GM18870 (cell line): Measurements from ENCODE around the gene PPP4R1.

Experiments used
- ATAC-seq: cut with Tn5 transposase; IDR thresholded peaks from one replicate; pipeline ENCODE4 v1.9.1; 2021; ENCODE audit warnings: moderate library complexity; ENCODE audit not compliant: unreplicated experiment

The PPP4R1 gene

DNA sequence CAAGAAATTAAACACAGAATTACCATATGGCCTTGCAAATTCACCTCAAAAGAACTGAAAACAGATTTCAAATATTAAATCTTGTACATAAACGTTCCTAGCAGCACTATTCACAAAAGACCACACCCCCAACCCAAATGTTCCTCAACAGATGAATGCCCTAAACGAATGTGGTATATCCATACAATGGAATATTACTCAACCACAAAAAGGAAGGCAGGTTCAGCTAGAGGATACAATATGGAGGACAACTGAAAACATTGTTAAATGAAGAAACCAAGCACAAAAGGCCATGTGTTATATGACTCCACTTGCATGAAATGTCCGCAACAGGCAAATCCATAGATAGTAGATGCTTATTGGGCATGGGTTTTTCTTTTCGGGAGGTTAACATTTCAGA is 61.7 kb downstream of the PPP4R1 start:
- ATAC-seq: no peak

GRCh38 chr18:9552191-9552590 is 62.2 kb downstream of the PPP4R1 start:
- no peak for ATAC-seq

DNA sequence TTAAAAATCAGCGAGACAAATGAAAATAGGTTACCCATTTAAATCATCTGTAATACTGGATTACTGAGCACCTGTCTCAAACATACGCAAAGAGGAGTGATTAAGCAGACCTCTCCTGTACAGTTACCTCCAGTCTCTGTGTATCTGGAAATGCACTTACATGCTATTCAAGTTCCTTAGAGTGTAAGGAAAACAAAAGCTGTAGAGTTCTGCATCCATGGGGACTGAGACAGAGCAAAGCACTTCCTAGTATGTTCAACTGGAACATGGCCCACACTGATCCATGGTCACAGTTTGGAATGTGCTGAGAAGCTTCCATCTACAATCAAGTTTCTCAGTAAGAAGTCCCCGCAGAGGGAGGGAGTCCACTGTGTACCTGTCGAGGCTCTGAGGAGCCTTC is 63.9 kb downstream of the PPP4R1 start:
- no peak for ATAC-seq

- ATAC-seq: no peak
Observed at GRCh38 chr18:9549405-9549804, 65.0 kb downstream of the PPP4R1 start.

DNA sequence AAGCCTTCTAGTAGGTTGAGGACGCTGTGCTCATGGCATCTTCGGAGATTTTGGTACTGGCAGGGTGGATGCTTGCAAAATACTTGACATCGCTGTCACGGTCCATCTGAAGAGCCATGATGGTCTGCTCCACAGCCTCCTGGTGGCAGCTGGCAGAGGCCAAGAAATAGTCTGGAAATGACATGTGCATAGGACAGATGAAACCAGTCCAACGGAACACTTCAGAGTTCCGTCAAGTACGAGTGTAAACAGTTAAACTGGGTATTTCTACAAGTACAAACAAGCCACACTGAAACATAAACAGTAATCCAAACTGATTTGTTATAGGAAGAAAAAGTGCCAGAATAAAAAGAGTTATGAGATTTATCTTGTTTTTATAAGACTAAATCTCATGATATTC is 66.6 kb downstream of the PPP4R1 start:
- no peak for ATAC-seq

GRCh38 chr18:9546468-9546867 is 67.9 kb downstream of the PPP4R1 start:
- ATAC-seq: no peak

DNA sequence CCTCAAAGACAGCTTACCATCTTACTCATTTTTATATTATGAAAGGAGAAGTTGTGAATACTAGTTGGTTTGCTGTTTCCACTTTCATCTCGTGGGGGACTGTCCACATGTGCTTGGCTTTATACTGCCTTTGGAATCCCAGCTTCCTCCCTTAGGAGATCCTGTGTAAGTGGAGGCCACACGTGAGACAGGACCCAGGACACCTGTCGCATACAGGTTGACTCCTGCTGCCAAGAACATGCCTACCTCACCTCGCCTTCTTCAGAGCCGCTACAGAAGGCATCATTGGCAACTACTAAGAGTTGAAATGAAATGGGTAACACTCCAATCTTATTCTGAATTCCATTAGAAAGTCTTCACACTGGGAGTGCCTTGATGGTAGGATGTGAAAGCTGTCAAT is 69.3 kb downstream of the PPP4R1 start:
- no peak for ATAC-seq

DNA sequence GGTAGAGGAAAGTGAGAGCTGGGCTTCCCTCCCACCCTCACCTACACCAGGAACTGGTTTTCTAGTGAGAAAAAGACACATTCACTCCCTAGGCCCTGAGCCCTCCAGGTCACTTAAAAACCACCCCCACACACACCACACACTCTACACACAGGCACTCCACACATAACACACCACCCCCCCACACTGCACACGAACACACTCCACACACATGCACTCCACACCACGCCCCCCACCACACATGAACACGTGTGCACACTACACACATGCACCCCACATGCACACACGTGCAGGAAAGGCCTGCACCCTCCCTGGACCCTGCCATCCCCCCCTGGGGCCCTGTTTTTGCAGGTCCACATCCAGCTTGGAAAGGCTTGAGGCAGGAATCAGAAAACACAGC is 71.4 kb downstream of the PPP4R1 start:
- ATAC-seq: no peak

GRCh38 chr18:9539938-9540337 is 74.4 kb downstream of the PPP4R1 start:
- no peak for ATAC-seq

- ATAC-seq: no peak
Observed at GRCh38 chr18:9539283-9539682, 75.1 kb downstream of the PPP4R1 start.

- no peak for ATAC-seq
Observed at GRCh38 chr18:9537677-9538076, 76.7 kb downstream of the PPP4R1 start.

- no peak for ATAC-seq
Observed at GRCh38 chr18:9536354-9537152, 77.8 kb downstream of the PPP4R1 start.

DNA sequence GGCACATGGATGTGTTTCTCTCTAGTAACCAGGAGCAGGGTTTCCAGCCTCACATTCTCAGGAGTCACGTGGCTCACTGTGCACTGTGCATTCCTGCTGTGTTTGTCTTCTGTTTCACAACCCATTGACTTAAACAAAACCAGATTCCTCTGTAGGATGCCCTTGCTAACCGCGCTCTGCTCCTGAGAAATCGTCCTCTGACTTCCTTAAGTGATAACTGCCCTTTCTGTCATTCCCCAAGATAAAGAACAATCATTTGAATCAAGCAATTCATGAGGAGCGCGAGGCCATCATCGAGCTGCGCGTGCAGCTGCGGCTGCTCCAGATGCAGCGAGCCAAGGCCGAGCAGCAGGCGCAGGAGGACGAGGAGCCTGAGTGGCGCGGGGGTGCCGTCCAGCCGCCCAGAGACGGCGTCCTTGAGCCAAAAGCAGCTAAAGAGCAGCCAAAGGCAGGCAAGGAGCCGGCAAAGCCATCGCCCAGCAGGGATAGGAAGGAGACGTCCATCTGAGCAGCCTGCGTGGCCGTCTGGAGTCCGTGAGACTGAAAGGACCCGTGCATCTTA is 78.8 kb downstream of the PPP4R1 start:
- ATAC-seq: no peak

- ATAC-seq: no peak
Observed at GRCh38 chr18:9534844-9535243, 79.5 kb downstream of the PPP4R1 start.

DNA sequence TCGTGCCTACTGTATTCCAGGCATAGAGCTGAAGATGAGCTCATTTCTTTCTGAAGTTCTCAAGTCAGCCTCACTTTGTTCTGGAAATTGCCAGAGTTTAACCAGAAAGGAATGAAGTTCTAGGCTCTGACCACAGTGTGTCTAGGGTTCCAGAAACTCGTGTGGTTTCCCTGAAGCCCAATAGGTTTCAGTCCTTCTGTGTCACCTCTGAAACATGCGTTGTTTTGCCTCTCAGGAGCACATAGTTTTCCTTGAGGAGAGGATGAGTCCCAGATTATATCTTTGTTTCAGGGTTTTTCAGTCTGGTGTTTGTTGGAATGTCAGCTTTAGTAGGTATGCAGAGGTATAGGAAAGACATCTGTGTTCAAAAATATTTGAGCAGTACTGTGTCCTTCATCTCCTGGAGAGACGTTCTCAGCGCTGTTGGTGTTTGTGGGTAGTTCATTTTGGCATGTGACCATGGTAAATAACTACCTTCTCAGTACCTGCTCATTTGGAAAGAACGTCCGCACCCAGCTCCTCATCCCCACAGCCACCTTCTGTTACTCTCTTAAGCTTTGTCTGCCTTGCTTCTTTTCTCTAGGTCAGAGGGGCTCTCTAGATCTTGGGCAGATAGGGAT is 82.5 kb downstream of the PPP4R1 start:
- no peak for ATAC-seq

DNA sequence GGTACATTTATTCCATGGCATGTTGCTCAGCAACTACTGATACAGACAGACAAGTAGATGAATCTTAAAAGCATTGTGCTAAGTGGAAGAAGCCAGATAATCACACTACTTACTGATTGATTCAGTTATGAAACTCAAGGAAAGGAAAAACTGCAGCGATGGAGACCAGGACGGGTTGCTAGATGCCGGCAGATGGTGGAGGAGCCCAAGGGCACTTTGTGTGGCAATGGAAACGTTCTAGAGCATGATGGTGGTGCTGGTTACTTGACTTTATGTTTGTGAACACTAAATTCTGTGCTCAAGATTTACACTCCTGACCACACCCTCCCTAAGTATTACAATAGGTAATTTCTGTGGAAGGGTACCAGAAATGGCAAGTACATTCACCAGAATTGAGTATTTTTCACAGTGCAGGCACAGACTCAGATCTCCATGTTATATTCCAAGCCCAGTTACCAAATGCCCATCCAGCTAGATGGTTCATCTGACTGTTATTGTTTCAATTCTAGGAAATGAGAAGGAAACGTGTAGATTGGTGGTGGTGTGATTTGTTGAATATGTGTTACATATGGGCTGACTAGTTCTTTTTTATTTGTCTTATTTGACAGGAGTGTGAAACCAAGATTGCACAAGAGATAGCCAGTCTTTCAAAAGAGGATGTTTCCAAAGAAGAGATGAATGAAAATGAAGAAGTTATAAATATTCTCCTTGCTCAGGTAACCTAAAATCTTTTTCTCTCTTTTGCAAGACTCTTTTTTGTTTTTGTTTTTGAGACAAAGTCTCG is 83.9 kb downstream of the PPP4R1 start:
- no peak for ATAC-seq

GRCh38 chr18:9526458-9526857 is 87.9 kb downstream of the PPP4R1 start:
- ATAC-seq: no peak

GRCh38 chr18:9522952-9523351 is 91.4 kb downstream of the PPP4R1 start:
- ATAC-seq: no peak

DNA sequence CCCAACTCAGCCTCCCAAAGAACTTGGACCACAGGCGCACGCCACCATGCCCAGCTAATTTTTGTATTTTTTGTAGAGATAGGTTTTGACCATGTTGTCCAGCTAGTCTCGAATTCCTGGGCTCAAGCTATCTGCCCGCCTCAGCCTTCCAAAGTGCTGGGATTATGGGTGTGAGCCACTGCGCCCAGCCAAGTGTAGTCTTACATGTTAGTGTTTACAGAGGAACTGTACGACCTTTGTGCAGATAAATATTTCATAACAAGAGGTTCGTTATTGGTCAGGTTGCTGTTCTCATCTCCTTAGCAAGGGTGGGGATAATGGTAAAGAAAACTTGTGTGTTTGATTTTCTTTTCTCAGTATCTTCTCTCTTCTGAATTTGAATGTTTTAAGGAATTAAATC is 92.6 kb downstream of the PPP4R1 start:
- ATAC-seq: no peak

GRCh38 chr18:9520666-9521065 is 93.7 kb downstream of the PPP4R1 start:
- ATAC-seq: no peak

DNA sequence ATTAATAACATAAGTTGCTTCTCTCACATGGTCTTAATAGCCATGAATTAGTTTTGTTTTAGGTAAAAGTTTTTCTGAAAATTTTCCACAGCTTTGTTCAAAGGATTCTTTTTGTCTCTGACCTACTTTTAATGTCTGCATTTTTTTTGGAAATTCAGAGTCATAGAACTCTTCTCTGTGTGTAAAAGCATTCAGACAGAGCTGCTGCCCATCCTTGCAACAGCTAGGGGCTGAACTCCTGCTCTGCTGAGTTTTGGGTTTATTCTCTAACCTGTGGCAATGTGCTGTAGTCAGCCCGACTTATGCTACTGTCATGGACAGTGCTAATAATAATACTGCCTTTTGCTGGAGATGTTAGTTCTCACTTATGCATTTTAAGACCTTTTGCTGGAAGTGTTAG is 95.0 kb downstream of the PPP4R1 start:
- no peak for ATAC-seq

GRCh38 chr18:9517869-9518268 is 96.5 kb downstream of the PPP4R1 start:
- ATAC-seq: no peak
